OCI-LY7 (cell line): ENCODE results near the gene GRXCR2. TPM values are rescaled to one million over a fixed set of nuclear protein-coding genes. Genes with fewer than 3 reads are reported as not detected.

Source experiments
- Bru-seq: library from RNA; stranded (reverse); fragments of 400-500 nt; gene quantifications from one replicate; lab custom pipeline; 2021; lab: Mats Ljungman, UMichigan
- BruChase-seq, 2 experiments: library from RNA; stranded (reverse); fragments of 400-500 nt; gene quantifications; one replicate each; lab custom pipeline; 2021; lab: Mats Ljungman, UMichigan
- BruUV-seq: library from RNA; stranded (reverse); fragments of 400-500 nt; replicated peaks from 2 replicates; lab custom pipeline; 2021; lab: Mats Ljungman, UMichigan
- CTCF ChIA-PET: fragments of 300-600 bp; sonication (Branson Sonifier 250); formaldehyde crosslinking; loops from one replicate; lab custom pipeline; 2022; ENCODE audit warnings: antibody characterized with exemption; ENCODE audit not compliant: unreplicated experiment; lab: Charles Lee
- POLR2A ChIA-PET: fragments of 300-600 bp; sonication (Branson Sonifier 250); formaldehyde crosslinking; loops from one replicate; lab custom pipeline; 2022; ENCODE audit warnings: antibody characterized with exemption; lab: Charles Lee
- DNase-seq: peaks from one replicate; pipeline ENCODE4 v3.0.0-alpha.2; 2015; ENCODE audit warnings: low spot score
- H2AFZ ChIP-seq: fragments of 200-600 bp; sonication (generic), shearing (Covaris generic); 2 replicates; pipeline ENCODE4 v1.6.1; 2014; ENCODE audit warnings: mild to moderate bottlenecking, antibody characterized with exemption, low read length, moderate library complexity
- H3K27ac ChIP-seq: fragments of 200-600 bp; sonication (generic); 2 replicates; pipeline ENCODE4 v1.5.1; 2014; ENCODE audit warnings: mixed run types, low read depth, mild to moderate bottlenecking, moderate library complexity, low read length, inconsistent platforms; ENCODE audit not compliant: poor library complexity, severe bottlenecking
- H3K36me3 ChIP-seq: fragments of 200-600 bp; sonication (generic); 2 replicates; pipeline ENCODE4 v1.6.1; 2014; ENCODE audit warnings: mild to moderate bottlenecking, antibody characterized with exemption, low read length, moderate library complexity, mixed read lengths; ENCODE audit not compliant: insufficient read depth
- H3K4me1 ChIP-seq: fragments of 200-600 bp; sonication (generic); 2 replicates; pipeline ENCODE4 v1.5.1; 2014; ENCODE audit warnings: mild to moderate bottlenecking, low read length; ENCODE audit not compliant: insufficient read depth, poor library complexity, severe bottlenecking
- H3K4me2 ChIP-seq: fragments of 200-600 bp; sonication (generic); 2 replicates; pipeline ENCODE4 v1.6.1; 2014; ENCODE audit warnings: mild to moderate bottlenecking, low read length
- H3K4me3 ChIP-seq: fragments of 200-600 bp; sonication (generic); 2 replicates; pipeline ENCODE4 v1.5.1; 2014; ENCODE audit warnings: mild to moderate bottlenecking, low read depth, low read length; ENCODE audit not compliant: poor library complexity, severe bottlenecking
- H3K79me2 ChIP-seq: fragments of 200-600 bp; sonication (generic); 2 replicates; pipeline ENCODE4 v1.6.1; 2016; ENCODE audit warnings: low read depth, mild to moderate bottlenecking, low read length, moderate library complexity, mixed read lengths; ENCODE audit not compliant: insufficient read depth
- H3K9me2 ChIP-seq: fragments of 200-600 bp; sonication (generic); 2 replicates; pipeline ENCODE4 v1.6.1; 2016; ENCODE audit warnings: mild to moderate bottlenecking, low read length, mixed read lengths; ENCODE audit not compliant: insufficient read depth
- H3K9me3 ChIP-seq: fragments of 200-600 bp; sonication (generic); 2 replicates; pipeline ENCODE4 v1.6.1; 2014; ENCODE audit warnings: mild to moderate bottlenecking, mixed run types, low read length, mixed read lengths
- H4K20me1 ChIP-seq: fragments of 200-600 bp; sonication (generic); 2 replicates; pipeline ENCODE4 v1.6.1; 2014; ENCODE audit warnings: mild to moderate bottlenecking, antibody characterized with exemption, low read length, moderate library complexity, mixed read lengths; ENCODE audit not compliant: insufficient read depth
- EZH2phosphoT487 ChIP-seq: fragments of 200-600 bp; sonication (generic); IDR thresholded peaks from 2 replicates; pipeline ENCODE4 v1.6.1; 2018; ENCODE audit warnings: low read depth, borderline replicate concordance, mild to moderate bottlenecking, mixed run types, antibody characterized with exemption, low read length, moderate library complexity, mixed read lengths
- intact Hi-C: fragments of 100-400 bp; cut with micrococcal nuclease; formaldehyde crosslinking; loops from one replicate; pipeline ENCODE4 v1.10.0; 2022; ENCODE audit not compliant: unreplicated experiment
- long read RNA-seq: library from polyadenylated mRNA; stranded (forward); transcript quantifications from one replicate; pipeline ENCODE4 v2.0.0, GENCODE V29; 2022
- total RNA-seq, 2 experiments: library from RNA; depleted of rRNA in 1 of 2; stranded (reverse); fragments of >200 nt in 1 of 2; shearing (Covaris generic) in 1 of 2; gene quantifications; 2 replicates each; pipeline ENCODE4 v1.2.3, GENCODE V29; 2014 to 2022
- TF ChIP-seq, protein P1 (sequence below): fragments of 200-600 bp; sonication (generic); conservative IDR thresholded peaks from 2 replicates; pipeline ENCODE4 v1.5.1; 2014; ENCODE audit warnings: mild to moderate bottlenecking, antibody characterized with exemption, low read length, moderate library complexity, mixed read lengths

GRXCR2 gene
- total RNA-seq (2014; rRNA removed; shearing (Covaris generic)) (not detected in 2 replicates), total RNA-seq (2022) (not detected in 2 replicates), Bru-seq, nascent RNA (not detected), BruChase-seq, experiment 1, labeled RNA remaining after a 6-hour chase (not detected), BruChase-seq, experiment 2, labeled RNA remaining after a 2-hour chase (not detected)
- long read RNA-seq = 0 reads

GRCh38 chr5:145872914-145873313 is at the start of gene GRXCR2:
Gene GRXCR2, minus strand, starts transcription at chr5:145873014. Its CDS starts 46 bp downstream, at chr5:145872968.
- Histone ChIP-seq H3K79me2 (no peaks in the 10 kb centered on the region), H3K9me2 (no peaks in the 10 kb centered on the region), H3K36me3 (no peaks in the 10 kb centered on the region), H3K4me3 (no peak within 1 kb of the TSS), H3K4me1 (no peaks in the 10 kb centered on the region), H3K27ac (no peak within 1 kb of the TSS), H4K20me1 (no peaks in the 10 kb centered on the region), H2AFZ (no peak within 1 kb of the TSS), H3K4me2 (no peak within 1 kb of the TSS), H3K9me3 (no peaks in the 10 kb centered on the region)
- CTCF ChIA-PET = no interaction called here
- intact Hi-C loops = no loop called here
- DNase-seq = no peak
- POLR2A ChIA-PET = no interaction called here
- TF ChIP-seq EZH2phosphoT487 = no peak
- TF ChIP-seq, protein P1, sequence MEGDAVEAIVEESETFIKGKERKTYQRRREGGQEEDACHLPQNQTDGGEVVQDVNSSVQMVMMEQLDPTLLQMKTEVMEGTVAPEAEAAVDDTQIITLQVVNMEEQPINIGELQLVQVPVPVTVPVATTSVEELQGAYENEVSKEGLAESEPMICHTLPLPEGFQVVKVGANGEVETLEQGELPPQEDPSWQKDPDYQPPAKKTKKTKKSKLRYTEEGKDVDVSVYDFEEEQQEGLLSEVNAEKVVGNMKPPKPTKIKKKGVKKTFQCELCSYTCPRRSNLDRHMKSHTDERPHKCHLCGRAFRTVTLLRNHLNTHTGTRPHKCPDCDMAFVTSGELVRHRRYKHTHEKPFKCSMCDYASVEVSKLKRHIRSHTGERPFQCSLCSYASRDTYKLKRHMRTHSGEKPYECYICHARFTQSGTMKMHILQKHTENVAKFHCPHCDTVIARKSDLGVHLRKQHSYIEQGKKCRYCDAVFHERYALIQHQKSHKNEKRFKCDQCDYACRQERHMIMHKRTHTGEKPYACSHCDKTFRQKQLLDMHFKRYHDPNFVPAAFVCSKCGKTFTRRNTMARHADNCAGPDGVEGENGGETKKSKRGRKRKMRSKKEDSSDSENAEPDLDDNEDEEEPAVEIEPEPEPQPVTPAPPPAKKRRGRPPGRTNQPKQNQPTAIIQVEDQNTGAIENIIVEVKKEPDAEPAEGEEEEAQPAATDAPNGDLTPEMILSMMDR = no peak
- BruUV-seq = no TSS peak

- CTCF ChIA-PET = no interaction called here
- no TSS peak for BruUV-seq
Measured at GRCh38 chr5:145922059-145922458, 49.2 kb upstream of the GRXCR2 start.

DNA sequence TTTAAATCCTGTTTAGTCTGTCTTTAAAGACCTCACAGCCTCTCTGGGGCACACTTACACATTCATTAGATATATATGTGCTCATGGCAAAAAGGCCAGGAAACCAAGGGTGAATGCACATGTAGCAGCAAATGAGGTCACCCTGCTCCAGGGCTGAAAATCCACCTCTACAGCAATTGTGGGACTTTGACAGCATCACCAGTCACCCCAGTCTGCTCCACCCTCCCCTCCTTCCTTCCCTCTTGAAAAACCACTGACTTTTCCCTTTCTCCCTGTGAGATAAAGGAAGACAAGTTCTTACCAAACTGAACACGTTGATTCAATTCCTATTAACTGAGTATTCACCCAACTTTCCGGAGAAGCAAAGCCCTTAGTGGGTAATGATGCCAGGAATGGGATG is 48.4 kb upstream of the GRXCR2 start:
- H3K4me2 ChIP-seq = no peak overlapping the region
- H3K4me3 ChIP-seq = no peak overlapping the region
- CTCF ChIA-PET = no interaction called here
- no peaks in the 10 kb centered on the region for H3K4me1 ChIP-seq
- TF ChIP-seq, protein P1 = no peak
- TF ChIP-seq EZH2phosphoT487 = no peak
- no peaks in the 10 kb centered on the region for H3K79me2 ChIP-seq
- no peak for DNase-seq
- H3K27ac ChIP-seq = no peak overlapping the region
- POLR2A ChIA-PET = no interaction called here
- intact Hi-C loops = no loop called here
- H3K9me2 ChIP-seq = no peaks in the 10 kb centered on the region
- no peaks in the 10 kb centered on the region for H3K9me3 ChIP-seq
- H4K20me1 ChIP-seq = no peaks in the 10 kb centered on the region
- no peaks in the 10 kb centered on the region for H3K36me3 ChIP-seq
- BruUV-seq = no TSS peak
- H2AFZ ChIP-seq = no peak overlapping the region

More at GRCh38 chr5:145922059-145922458, 49.2 kb upstream of the GRXCR2 start:
- H3K79me2 ChIP-seq = no peaks in the 10 kb centered on the region
- H3K27ac ChIP-seq = no peak overlapping the region
- no peaks in the 10 kb centered on the region for H3K36me3 ChIP-seq
- H3K9me2 ChIP-seq = no peaks in the 10 kb centered on the region
- H3K4me2 ChIP-seq = no peak overlapping the region
- POLR2A ChIA-PET = no interaction called here
- H3K4me1 ChIP-seq = no peaks in the 10 kb centered on the region
- H3K4me3 ChIP-seq = no peak overlapping the region
- DNase-seq = no peak
- H2AFZ ChIP-seq = no peak overlapping the region
- intact Hi-C loops = no loop called here
- no peaks in the 10 kb centered on the region for H4K20me1 ChIP-seq
- no peaks in the 10 kb centered on the region for H3K9me3 ChIP-seq
- TF ChIP-seq EZH2phosphoT487 = no peak
- TF ChIP-seq, protein P1 = no peak
